HepG2 (cell line): ENCODE measurements around the gene COPS7A. TPM values are rescaled to one million over a fixed set of nuclear protein-coding genes. Genes with fewer than 3 reads are reported as not detected.

Experiments used
- ARNTL ChIP-seq: sonication (generic); formaldehyde crosslinking; IDR thresholded peaks from 2 replicates; pipeline ENCODE4 v1.4.0; 2020; ENCODE audit warnings: mild to moderate bottlenecking, missing genetic modification reagents
- DMAP1 ChIP-seq: IDR thresholded peaks from 2 replicates; pipeline ENCODE4 v1.6.1; 2016
- FOSL2 ChIP-seq: sonication (generic); formaldehyde crosslinking; IDR thresholded peaks from 2 replicates; pipeline ENCODE4 v1.4.0; 2020; ENCODE audit warnings: missing genetic modification reagents
- HNF4A ChIP-seq: sonication (generic); formaldehyde crosslinking; IDR thresholded peaks from 2 replicates; pipeline ENCODE4 v1.4.0; 2020; ENCODE audit warnings: missing genetic modification reagents
- IRF9 ChIP-seq: sonication (generic); formaldehyde crosslinking; IDR thresholded peaks from 2 replicates; pipeline ENCODE4 v1.8.0; 2022; ENCODE audit warnings: missing genetic modification reagents, mild to moderate bottlenecking, borderline replicate concordance
- KAT7 ChIP-seq: IDR thresholded peaks from 2 replicates; pipeline ENCODE4 v1.6.1; 2018; ENCODE audit warnings: borderline replicate concordance, missing compliant biosample characterization
- MIER3 ChIP-seq: IDR thresholded peaks from 2 replicates; pipeline ENCODE4 v1.6.1; 2016; ENCODE audit warnings: missing compliant biosample characterization, borderline replicate concordance
- PHF21A ChIP-seq: sonication (generic); formaldehyde crosslinking; IDR thresholded peaks from 2 replicates; pipeline ENCODE4 v1.5.0; 2020; ENCODE audit warnings: mild to moderate bottlenecking, missing genetic modification reagents
- POGK ChIP-seq: sonication (generic); formaldehyde crosslinking; conservative IDR thresholded peaks from 2 replicates; pipeline ENCODE4 v1.8.0; 2022; ENCODE audit warnings: mild to moderate bottlenecking, moderate library complexity, missing genetic modification reagents
- SOX6 ChIP-seq, 2 experiments: fragments of 450-650 bp in 1 of 2; sonication (generic) in 1 of 2; formaldehyde crosslinking in 1 of 2; IDR thresholded peaks; 2 replicates each; pipeline versions ENCODE4 v1.4.0 to v1.6.1; 2017 to 2020; ENCODE audit warnings: antibody characterized with exemption in 1 of 2, mild to moderate bottlenecking in 1 of 2, missing genetic modification reagents in 1 of 2
- XBP1 ChIP-seq: sonication (generic); formaldehyde crosslinking; IDR thresholded peaks from 2 replicates; pipeline ENCODE4 v1.5.0; 2020; ENCODE audit warnings: missing genetic modification reagents
- ZNF414 ChIP-seq: sonication (generic); formaldehyde crosslinking; IDR thresholded peaks from 2 replicates; pipeline ENCODE4 v1.5.0; 2020; ENCODE audit warnings: missing genetic modification reagents
- ZNF605 ChIP-seq: sonication (generic); formaldehyde crosslinking; IDR thresholded peaks from 2 replicates; pipeline ENCODE4 v1.8.0; 2022; ENCODE audit warnings: mild to moderate bottlenecking, missing genetic modification reagents
- ZNF878 ChIP-seq: sonication (generic); formaldehyde crosslinking; IDR thresholded peaks from 2 replicates; pipeline ENCODE4 v1.8.1; 2023; ENCODE audit warnings: mild to moderate bottlenecking, missing genetic modification reagents, moderate library complexity
- ZSCAN5A ChIP-seq: sonication (generic); formaldehyde crosslinking; IDR thresholded peaks from 2 replicates; pipeline ENCODE4 v1.8.0; 2022; ENCODE audit warnings: mild to moderate bottlenecking, missing genetic modification reagents, borderline replicate concordance
- polyA plus RNA-seq, 8 experiments: library from polyadenylated mRNA; depleted of rRNA in 3 of 8; stranded (reverse) in 7 of 8; unstranded in 1 of 8; fragments of >200 nt; fragmentation: Illumina TruSeq in 4 of 8; extraction: Trizol in 4 of 8; gene quantifications; 2 replicates each; pipeline versions ENCODE4 v1.2.1 to v1.2.3, GENCODE V29; 2011 to 2016; ENCODE audit warnings: low read depth in 4 of 8, missing spikeins in 1 of 8, mixed read lengths in 1 of 8; ENCODE audit not compliant: insufficient read depth in 1 of 8
- total RNA-seq, 5 experiments: library from RNA; depleted of rRNA; stranded (reverse); fragments of >200 nt; fragmentation: Illumina TruSeq; extraction: Trizol; gene quantifications; 2 replicates each; pipeline ENCODE4 v1.2.3, GENCODE V29; 2016; ENCODE audit warnings: low read depth in 1 of 5
- TF ChIP-seq, protein P1 (sequence below): sonication (generic); formaldehyde crosslinking; conservative IDR thresholded peaks from 2 replicates; pipeline ENCODE4 v1.4.0; 2020; ENCODE audit warnings: missing genetic modification reagents
- TF ChIP-seq, protein P2 (sequence below): sonication (generic); formaldehyde crosslinking; conservative IDR thresholded peaks from 2 replicates; pipeline ENCODE4 v1.4.0; 2020; ENCODE audit warnings: mild to moderate bottlenecking, missing genetic modification reagents, moderate library complexity

COPS7A gene
- total and polyA plus RNA-seq, 2 of the 13 experiments (the other 11 are each of a cell fraction or from before 2014, with no cell fraction given): 40.0 to 73.6 TPM

DNA sequence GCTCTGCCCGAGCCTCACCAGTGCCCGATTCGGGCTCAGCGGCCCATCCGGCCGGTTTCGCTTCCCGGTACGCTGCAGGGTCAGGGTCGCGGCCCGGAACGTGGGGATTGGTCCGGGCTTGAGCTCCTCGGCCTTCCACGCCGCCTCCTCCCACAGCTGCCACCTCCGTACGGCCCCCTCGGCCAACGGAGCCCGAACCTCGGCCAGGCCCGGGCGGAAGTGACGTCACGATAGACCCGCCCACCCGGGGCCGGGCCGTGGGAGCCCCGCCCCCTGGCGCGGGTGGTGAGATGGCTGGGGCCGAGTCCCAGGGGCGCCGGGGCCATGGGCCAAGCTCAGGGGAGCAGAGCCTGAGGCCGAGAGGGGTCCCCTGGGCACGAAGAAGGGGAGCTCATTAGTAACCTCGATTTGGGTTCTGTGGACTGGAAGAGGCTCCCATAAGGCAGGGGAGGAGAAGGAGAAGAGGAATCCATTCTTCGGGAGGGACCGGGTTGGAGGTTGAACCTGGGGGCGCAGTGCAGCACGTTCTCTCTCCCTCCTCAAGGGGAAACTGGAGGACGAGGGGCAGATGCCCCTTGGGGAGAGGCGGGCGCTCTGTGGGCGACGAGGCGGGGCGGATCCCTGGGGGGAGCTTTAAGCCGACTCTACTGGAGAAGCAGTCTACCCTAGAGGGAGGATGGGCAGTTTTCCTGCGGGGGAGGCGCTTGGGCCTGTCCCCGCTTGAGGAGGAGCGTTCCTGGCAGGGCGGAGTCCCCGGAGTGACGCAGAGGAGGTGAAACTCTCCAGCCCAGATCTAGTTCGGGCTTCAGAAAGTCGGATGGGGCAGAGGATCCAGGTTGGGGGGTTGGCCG, 29.3 kb downstream of the COPS7A start, which contains the start of gene MLF2 (continued):
- TF ChIP-seq ZSCAN5A (CRISPR knock-in tag) (peak; percentile 75; the same call in 1 of the 2 replicates), POGK (peak; percentile 50; the same call in 1 of the 2 replicates), PHF21A (CRISPR knock-in tag) (peak; percentile 32; the same call in 1 of the 2 replicates), ZNF878 (CRISPR knock-in tag) (no peak; the same call in 1 of the 2 replicates), ZNF414 (peak; percentile 65; the same call in 1 of the 2 replicates), FOSL2 (CRISPR knock-in tag) (peak; percentile 37), ARNTL (CRISPR knock-in tag) (peak; percentile 48; the same call in 1 of the 2 replicates), DMAP1 (CRISPR knock-in tag) (peak; percentile 76; the same call in 1 of the 2 replicates), IRF9 (CRISPR knock-in tag) (no peak), SOX6 (IDR thresholded peaks at IDR 0.05) (no peak), SOX6 (CRISPR knock-in tag; IDR thresholded peaks at IDR 0.05) (peak; percentile 26), ZNF605 (0 out of 2 replicates have a peak, but pooled peaks have one; percentile 12), HNF4A (0 out of 2 replicates have a peak, but pooled peaks have one; percentile 3), KAT7 (CRISPR knock-in tag) (peak; percentile 19), XBP1 (CRISPR knock-in tag) (no peak), MIER3 (peak; percentile 18; the same call in 1 of the 2 replicates)
- TF ChIP-seq, protein P1, sequence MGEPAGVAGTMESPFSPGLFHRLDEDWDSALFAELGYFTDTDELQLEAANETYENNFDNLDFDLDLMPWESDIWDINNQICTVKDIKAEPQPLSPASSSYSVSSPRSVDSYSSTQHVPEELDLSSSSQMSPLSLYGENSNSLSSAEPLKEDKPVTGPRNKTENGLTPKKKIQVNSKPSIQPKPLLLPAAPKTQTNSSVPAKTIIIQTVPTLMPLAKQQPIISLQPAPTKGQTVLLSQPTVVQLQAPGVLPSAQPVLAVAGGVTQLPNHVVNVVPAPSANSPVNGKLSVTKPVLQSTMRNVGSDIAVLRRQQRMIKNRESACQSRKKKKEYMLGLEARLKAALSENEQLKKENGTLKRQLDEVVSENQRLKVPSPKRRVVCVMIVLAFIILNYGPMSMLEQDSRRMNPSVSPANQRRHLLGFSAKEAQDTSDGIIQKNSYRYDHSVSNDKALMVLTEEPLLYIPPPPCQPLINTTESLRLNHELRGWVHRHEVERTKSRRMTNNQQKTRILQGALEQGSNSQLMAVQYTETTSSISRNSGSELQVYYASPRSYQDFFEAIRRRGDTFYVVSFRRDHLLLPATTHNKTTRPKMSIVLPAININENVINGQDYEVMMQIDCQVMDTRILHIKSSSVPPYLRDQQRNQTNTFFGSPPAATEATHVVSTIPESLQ (CRISPR knock-in tag): 0 out of 2 replicates have a peak, but pooled peaks have one; percentile 29
- TF ChIP-seq, protein P2, sequence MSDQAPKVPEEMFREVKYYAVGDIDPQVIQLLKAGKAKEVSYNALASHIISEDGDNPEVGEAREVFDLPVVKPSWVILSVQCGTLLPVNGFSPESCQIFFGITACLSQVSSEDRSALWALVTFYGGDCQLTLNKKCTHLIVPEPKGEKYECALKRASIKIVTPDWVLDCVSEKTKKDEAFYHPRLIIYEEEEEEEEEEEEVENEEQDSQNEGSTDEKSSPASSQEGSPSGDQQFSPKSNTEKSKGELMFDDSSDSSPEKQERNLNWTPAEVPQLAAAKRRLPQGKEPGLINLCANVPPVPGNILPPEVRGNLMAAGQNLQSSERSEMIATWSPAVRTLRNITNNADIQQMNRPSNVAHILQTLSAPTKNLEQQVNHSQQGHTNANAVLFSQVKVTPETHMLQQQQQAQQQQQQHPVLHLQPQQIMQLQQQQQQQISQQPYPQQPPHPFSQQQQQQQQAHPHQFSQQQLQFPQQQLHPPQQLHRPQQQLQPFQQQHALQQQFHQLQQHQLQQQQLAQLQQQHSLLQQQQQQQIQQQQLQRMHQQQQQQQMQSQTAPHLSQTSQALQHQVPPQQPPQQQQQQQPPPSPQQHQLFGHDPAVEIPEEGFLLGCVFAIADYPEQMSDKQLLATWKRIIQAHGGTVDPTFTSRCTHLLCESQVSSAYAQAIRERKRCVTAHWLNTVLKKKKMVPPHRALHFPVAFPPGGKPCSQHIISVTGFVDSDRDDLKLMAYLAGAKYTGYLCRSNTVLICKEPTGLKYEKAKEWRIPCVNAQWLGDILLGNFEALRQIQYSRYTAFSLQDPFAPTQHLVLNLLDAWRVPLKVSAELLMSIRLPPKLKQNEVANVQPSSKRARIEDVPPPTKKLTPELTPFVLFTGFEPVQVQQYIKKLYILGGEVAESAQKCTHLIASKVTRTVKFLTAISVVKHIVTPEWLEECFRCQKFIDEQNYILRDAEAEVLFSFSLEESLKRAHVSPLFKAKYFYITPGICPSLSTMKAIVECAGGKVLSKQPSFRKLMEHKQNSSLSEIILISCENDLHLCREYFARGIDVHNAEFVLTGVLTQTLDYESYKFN: peak; percentile 50; the same call in 1 of the 2 replicates
